Measurements from ENCODE around the gene TLR10.
"Not testable (repeated sequence)": the region's sequence is repeated elsewhere in the genome, so short reads cannot be mapped to it uniquely, and the experiment has no call there.

Gene TLR10

GRCh38 chr4:38802561-38803355, 20.0 kb upstream of the TLR10 start:
- DNase-seq, result no peak

- DNase-seq, result no peak
Measured at GRCh38 chr4:38800961-38801450, 18.2 kb upstream of the TLR10 start.

DNA sequence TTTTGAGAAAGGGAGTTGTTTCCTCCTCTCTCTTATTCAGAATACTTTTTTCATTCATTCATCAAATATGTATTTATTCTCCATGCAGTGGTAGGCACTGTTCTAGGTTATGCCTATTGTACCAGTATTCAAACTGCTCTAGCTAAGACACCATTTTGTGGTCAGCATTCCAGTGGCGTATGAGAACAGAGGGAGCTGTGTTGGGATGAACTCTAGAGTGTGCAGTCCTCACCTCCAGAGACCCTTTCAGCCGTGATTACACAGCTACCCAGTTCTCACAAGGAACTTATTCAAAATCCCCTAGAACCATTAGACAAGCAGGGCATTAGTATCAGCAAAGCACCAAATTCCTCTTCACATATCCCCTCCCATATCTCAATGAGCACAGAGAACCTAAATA, 17.6 kb upstream of the TLR10 start:
- DNase-seq, result no peak

GRCh38 chr4:38795087-38795486, 12.3 kb upstream of the TLR10 start:
- no peak for DNase-seq

DNA sequence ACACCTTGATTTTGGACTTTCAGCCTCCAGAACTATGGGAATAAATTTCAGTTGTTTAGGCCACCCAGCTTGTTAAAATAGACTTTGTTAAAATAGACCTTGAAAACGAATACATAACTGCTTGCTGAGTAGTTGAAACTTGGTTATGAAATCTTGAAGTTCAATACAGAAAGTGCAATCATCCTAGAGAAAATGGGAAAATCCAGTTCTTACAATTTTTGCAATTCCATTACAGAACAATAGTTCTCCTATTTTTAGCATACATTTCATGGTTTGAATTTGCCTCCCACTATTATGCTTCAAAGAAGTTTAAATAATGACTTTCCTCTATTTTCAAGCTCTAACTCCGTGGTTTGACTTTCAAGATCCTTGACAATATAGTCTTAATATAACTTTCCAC, 11.3 kb upstream of the TLR10 start:
- DNase-seq, result no peak

DNA sequence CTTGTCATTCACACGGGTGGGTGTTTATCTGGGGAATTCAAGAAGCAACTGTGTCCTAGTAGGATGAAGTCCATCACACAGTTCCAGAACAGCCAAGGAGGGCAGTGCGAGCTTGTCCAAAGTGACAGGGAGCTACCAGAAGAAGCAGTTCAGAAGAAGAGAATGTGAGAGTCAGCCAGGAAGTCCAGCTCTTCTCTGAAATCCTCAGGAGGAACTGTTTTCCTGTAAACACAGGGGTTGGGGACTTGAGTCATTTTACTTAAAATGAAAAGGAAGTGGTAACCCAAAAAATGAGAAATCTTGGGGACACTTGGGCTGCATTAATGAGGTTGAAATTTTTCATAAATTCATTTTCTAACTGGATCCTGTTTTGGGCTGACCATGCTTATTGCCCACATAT, 8.2 kb upstream of the TLR10 start:
- no peak for DNase-seq

DNA sequence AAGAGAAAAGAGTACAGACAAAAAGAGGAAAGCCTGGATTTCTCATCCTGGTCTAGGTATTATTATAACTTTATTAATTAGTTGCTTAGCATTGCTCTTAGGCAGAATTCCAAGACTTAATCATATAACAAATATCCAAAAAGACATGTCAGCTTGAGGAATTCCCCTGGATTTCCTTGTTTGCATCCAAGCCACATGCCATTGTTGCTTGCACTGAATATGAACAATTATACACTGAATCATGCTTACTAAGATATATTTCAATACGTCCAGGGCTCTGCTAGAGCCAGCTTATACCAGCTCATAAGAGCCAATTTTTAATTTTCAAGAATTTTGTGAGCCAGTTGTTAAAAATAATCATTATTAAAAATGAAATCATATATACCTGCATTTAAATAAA, 5.5 kb upstream of the TLR10 start:
- no peak for DNase-seq

GRCh38 chr4:38787693-38788092, 4.9 kb upstream of the TLR10 start:
- no peak for DNase-seq

DNA sequence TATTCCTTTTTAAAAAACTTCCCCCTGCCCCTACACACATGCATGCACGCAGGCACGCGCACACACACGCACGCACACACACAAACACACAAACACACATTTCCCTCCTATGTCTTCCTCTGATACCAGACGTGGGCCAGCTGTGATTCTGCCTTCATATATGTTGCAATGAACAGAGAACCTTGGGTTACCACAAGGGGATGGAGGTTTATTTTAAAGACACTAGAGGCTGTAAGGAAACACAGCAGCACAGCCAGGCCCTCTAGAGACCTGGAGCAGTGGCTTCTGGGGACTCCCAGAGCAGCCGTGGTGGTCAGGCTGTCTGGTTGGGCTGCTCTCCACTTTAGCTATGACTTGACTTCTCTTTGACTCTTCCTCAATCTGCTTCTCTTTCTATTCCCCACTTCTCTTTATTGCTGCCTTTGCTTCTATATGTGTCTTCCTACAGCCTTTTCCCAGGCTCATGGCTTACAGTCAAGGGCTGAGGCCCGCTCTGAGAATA, 3.2 kb upstream of the TLR10 start:
- DNase-seq, result no peak

DNA sequence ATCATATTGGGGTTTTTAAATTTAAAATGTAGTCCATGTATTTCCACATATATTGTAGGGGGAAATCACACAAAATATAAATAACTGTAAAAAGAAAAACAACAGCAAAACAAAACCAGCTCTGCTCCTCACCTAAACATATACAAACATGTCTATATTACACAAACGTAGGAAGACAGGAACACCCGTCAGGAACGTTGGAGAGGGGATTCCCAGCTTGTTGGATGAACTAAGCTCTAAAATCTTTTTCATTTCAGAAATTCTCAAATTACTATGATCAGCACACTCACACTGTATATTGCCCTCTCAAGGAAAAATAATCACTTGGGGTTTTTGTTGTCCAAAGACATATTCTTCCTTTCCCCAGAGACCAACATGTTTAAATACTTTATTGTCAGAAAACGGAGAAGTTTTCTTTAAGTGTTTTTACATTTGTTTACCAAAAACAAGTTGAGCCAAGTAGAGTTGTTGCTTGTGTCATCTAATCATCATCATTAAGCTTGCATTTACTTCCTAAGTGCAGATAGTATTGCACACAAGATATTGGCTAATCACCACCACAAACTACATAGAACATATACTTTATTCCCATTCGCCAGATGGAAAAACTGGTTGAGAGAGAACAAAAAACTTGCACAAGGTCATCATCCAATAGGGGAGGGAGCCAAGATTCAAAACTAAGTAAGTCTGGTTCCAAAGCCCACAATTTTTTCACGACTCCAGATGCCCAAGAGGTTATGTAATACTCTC, 2.4 kb upstream of the TLR10 start:
- DNase-seq, result no peak

DNA sequence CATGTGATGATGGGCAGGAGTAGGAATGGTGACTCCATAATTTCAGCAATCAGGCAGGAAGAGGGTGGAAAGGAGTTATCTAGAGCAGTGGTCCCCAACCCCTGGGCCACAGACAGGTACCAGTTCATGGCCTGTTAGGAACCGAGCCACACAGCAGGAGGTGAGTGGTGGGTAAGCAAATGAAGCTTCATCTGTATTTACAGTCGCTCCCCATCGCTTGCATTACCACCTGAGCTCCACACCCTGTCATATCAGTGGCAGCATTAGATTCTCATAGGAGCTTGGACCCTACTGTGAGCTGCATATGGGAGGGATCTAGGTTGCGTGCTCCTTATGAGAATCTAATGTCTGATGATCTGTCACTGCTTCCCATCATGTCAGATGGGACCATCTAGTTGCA, 1.4 kb upstream of the TLR10 start:
- DNase-seq, result no peak

GRCh38 chr4:38783109-38783460, 295 bp upstream of the TLR10 start:
- DNase-seq, result no peak

GRCh38 chr4:38781854-38782261, 932 bp downstream of the TLR10 start:
- no peak for DNase-seq

DNA sequence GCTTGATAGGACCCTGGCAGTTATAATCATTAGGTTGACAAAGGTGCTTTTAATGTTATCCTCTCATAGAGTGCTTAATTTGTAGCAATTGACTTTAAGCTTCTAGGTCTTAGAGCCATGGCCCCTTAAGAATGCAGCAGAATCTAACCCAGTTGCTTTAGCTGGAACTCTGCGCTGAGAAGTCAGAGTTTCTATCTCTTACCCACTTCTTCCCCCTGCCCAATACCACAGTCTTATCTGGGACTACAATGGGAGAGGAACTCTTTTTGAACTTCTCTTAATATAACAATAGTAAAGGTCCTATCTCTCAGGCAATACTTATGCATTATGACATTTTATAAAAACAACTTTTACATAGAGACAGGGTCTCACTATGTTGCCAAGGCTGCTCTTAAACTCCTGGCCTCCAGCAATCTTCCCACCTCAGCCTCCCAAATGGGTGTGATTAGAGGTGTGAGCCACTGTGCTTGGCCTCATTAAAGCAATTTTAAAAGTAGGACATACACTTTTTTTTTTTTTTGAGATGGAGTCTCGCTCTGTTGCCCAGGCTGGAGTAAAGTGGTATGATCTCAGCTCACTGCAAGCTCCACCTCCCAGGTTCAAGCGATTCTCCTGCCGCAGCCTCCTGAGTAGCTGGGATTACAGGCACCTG, 1.8 kb downstream of the TLR10 start:
- DNase-seq, result no peak

- no peak for DNase-seq
Measured at GRCh38 chr4:38779790-38780189, 3.0 kb downstream of the TLR10 start.

GRCh38 chr4:38777925-38778324, 4.9 kb downstream of the TLR10 start:
- DNase-seq, result not testable (repeated sequence)

GRCh38 chr4:38775326-38775725, 7.5 kb downstream of the TLR10 start:
- no peak for DNase-seq

- DNase-seq, result no peak
Measured at GRCh38 chr4:38774181-38774955, 8.4 kb downstream of the TLR10 start.

DNA sequence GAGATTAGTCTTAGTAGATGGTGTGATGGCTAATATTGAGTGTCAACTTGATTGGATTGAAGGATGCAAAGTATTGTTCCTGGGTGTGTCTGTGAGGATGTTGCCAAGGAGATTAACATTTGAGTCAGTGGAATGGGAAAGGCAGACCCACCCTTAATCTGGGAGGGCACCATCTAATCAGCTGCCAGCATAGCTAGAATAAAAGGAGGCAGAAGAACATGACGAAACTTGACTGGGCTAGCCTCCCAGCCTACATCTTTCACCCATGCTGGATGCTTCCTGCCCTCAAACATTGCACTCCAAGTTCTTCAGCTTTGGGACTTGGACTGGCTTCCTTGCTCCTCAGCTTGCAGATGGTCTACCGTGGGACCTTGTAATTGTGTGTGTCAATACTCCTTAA, 12.5 kb downstream of the TLR10 start:
- not testable (repeated sequence) for DNase-seq

DNA sequence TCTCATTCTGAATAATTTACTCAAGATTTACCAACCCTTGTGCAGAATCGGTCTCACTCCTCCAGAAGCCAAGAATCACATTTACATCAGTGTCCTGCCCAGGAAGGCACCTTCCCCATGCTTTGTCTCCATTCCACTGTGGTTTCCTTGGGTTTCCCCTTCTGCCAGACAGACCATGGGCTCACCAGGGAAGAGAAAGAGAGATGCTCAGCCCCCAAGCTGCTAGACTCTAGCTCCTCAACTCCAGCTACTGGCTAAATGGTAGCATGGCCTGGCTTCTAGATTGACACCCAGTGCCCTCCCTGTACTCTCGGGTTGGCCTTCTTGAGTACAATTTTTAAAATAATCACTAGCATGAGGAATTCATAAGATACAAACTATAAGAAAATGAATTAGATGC, 12.9 kb downstream of the TLR10 start:
- DNase-seq, result no peak

GRCh38 chr4:38769441-38769840, 13.3 kb downstream of the TLR10 start:
- DNase-seq, result no peak

DNA sequence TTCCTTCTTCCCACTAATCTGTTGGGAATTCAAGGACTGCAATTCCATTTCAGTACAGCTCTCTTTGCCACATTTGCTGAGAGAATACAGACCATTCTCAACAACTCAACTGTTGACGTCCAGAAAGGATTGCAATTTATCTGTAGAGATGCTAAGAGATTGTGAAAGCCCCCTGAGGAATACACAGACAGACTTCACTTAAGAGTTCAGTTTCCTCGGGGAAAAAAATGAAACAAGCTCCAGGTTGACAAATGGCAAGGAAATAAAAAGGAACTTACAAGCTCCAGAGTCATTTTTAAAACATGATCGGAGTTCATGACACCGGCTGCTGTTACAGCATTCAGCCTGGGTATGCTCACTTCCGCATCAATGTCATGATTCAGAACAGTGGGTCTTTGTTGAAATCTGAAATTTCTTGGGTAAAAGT, 13.8 kb downstream of the TLR10 start:
- DNase-seq, result no peak

- DNase-seq, result not testable (repeated sequence)
Measured at GRCh38 chr4:38766940-38767339, 15.8 kb downstream of the TLR10 start.
